ENCODE measurements around the gene RNF39.

RNF39 gene

GRCh38 chr6:30022189-30022588 lies 53.4 kb downstream of the RNF39 start:
- Histone ChIP-seq H3K27ac (no peak overlapping the region), H3K4me1 (ENCODE audit: control insufficient read depth in 1 of 2, insufficient read depth in 1 of 2, low read depth in 1 of 2, low read length in 1 of 2) (no peaks in the 10 kb centered on the region), H3K9me3 (no peaks in the 10 kb centered on the region), H3K36me3 (peaks cover 5% of the 10 kb centered on the region), H3K4me3 (ENCODE audit: low read depth in 1 of 2, low read length in 1 of 2) (no peak overlapping the region), H3K27me3 (no peaks in the 10 kb centered on the region)
- TF ChIP-seq CTCF (IDR thresholded peaks at IDR 0.05): no peak

GRCh38 chr6:30020626-30021025 lies 54.9 kb downstream of the RNF39 start:
- peaks cover 5% of the 10 kb centered on the region for H3K36me3 ChIP-seq
- H3K9me3 ChIP-seq: no peaks in the 10 kb centered on the region
- H3K27ac ChIP-seq: no peak overlapping the region
- no peak overlapping the region for H3K4me3 ChIP-seq (ENCODE audit: low read depth in 1 of 2, low read length in 1 of 2)
- no peaks in the 10 kb centered on the region for H3K27me3 ChIP-seq
- no peaks in the 10 kb centered on the region for H3K4me1 ChIP-seq (ENCODE audit: control insufficient read depth in 1 of 2, insufficient read depth in 1 of 2, low read depth in 1 of 2, low read length in 1 of 2)
- TF ChIP-seq CTCF (IDR thresholded peaks at IDR 0.05): no peak
